HG03575 (cell line): ENCODE data around the gene SCUBE1.

Experiments used
- ATAC-seq: cut with Tn5 transposase; IDR thresholded peaks from one replicate; pipeline ENCODE4 v1.9.1; 2021; ENCODE audit not compliant: unreplicated experiment, insufficient number of reproducible peaks, low FRiP score; ENCODE audit errors: extremely low read depth

SCUBE1 gene

GRCh38 chr22:43270949-43271348, 72.2 kb downstream of the SCUBE1 start:
- ATAC-seq, result no peak

- no peak for ATAC-seq
Measured at GRCh38 chr22:43270314-43270908, 72.8 kb downstream of the SCUBE1 start.

GRCh38 chr22:43269646-43270045, 73.5 kb downstream of the SCUBE1 start:
- ATAC-seq, result no peak

GRCh38 chr22:43269246-43269645, 73.9 kb downstream of the SCUBE1 start:
- ATAC-seq, result no peak

- no peak for ATAC-seq
Measured at GRCh38 chr22:43267981-43268660, 75.1 kb downstream of the SCUBE1 start.

- ATAC-seq, result no peak
Measured at GRCh38 chr22:43267332-43267980, 75.7 kb downstream of the SCUBE1 start.

GRCh38 chr22:43266076-43266475, 77.1 kb downstream of the SCUBE1 start:
- ATAC-seq, result no peak

- ATAC-seq, result no peak
Measured at GRCh38 chr22:43263645-43264514, 79.3 kb downstream of the SCUBE1 start.

GRCh38 chr22:43262990-43263644, 80.1 kb downstream of the SCUBE1 start:
- no peak for ATAC-seq

- ATAC-seq, result no peak
Measured at GRCh38 chr22:43260331-43261231, 82.6 kb downstream of the SCUBE1 start.

GRCh38 chr22:43257961-43258360, 85.2 kb downstream of the SCUBE1 start:
- ATAC-seq, result no peak

GRCh38 chr22:43257549-43257948, 85.6 kb downstream of the SCUBE1 start:
- ATAC-seq, result no peak

GRCh38 chr22:43256976-43257545, 86.1 kb downstream of the SCUBE1 start:
- no peak for ATAC-seq

- ATAC-seq, result no peak
Measured at GRCh38 chr22:43256569-43256968, 86.6 kb downstream of the SCUBE1 start.

GRCh38 chr22:43255299-43255698, 87.9 kb downstream of the SCUBE1 start:
- ATAC-seq, result no peak

GRCh38 chr22:43253839-43254238, 89.3 kb downstream of the SCUBE1 start:
- ATAC-seq, result no peak

- no peak for ATAC-seq
Measured at GRCh38 chr22:43252319-43252718, 90.9 kb downstream of the SCUBE1 start.
